OCI-LY3 (cell line): ENCODE measurements around the gene SCRN2.

Experiments used
- CTCF ChIP-seq: fragments of 200-600, 300-600 bp; sonication (generic); IDR thresholded peaks from 2 replicates; pipeline ENCODE4 v1.5.1; 2014; ENCODE audit warnings: antibody characterized with exemption, low read length, low read depth
- EZH2phosphoT487 ChIP-seq: fragments of 200-600 bp; shearing (Covaris generic); IDR thresholded peaks from 2 replicates; pipeline ENCODE4 v1.6.1; 2018; ENCODE audit warnings: antibody characterized with exemption, mixed run types, low read depth

GRCh38 chr17:47792457-47792856 lies 48.6 kb downstream of the SCRN2 start:
- no peak for TF ChIP-seq CTCF
- TF ChIP-seq EZH2phosphoT487 = no peak
